PC-3 (cell line): ENCODE measurements around the gene KRT86.

ENCODE experiments used
- CTCF ChIP-seq: fragments of 300-600 bp; sonication (generic); conservative IDR thresholded peaks from 2 replicates; pipeline ENCODE4 v1.5.1; 2017; ENCODE audit warnings: antibody characterized with exemption, low read depth, mild to moderate bottlenecking, low read length
- EZH2phosphoT487 ChIP-seq: fragments of 300-600 bp; sonication (generic); IDR thresholded peaks from 2 replicates; pipeline ENCODE4 v1.6.1; 2018; ENCODE audit warnings: mild to moderate bottlenecking, antibody characterized with exemption, low read length, borderline replicate concordance

GRCh38 chr12:52332381-52332780, 57.9 kb downstream of the KRT86 start:
- no peak for TF ChIP-seq CTCF
- no peak for TF ChIP-seq EZH2phosphoT487
